Lung microvascular endothelial cell (primary cell): ENCODE data around the gene SLAMF1. TPM values are rescaled to one million over a fixed set of nuclear protein-coding genes. Genes with fewer than 3 reads are reported as not detected.
A peak's percentile ranks its signal among the peaks of the same experiment; 100 is the strongest.

Experiments used
- DNase-seq, 2 donors: peaks; one replicate each; pipeline versions ENCODE4 v3.0.0 to v3.0.0-alpha.2; 2010; ENCODE audit warnings: low read depth in 2 of 2
- total RNA-seq: library from RNA; depleted of rRNA; stranded (reverse); fragments of >200 nt; gene quantifications from 2 replicates; pipeline ENCODE4 v1.2.1, GENCODE V29; 2014

SLAMF1 gene
- total RNA-seq, 1 donor from 2014 or later = not detected

DNA sequence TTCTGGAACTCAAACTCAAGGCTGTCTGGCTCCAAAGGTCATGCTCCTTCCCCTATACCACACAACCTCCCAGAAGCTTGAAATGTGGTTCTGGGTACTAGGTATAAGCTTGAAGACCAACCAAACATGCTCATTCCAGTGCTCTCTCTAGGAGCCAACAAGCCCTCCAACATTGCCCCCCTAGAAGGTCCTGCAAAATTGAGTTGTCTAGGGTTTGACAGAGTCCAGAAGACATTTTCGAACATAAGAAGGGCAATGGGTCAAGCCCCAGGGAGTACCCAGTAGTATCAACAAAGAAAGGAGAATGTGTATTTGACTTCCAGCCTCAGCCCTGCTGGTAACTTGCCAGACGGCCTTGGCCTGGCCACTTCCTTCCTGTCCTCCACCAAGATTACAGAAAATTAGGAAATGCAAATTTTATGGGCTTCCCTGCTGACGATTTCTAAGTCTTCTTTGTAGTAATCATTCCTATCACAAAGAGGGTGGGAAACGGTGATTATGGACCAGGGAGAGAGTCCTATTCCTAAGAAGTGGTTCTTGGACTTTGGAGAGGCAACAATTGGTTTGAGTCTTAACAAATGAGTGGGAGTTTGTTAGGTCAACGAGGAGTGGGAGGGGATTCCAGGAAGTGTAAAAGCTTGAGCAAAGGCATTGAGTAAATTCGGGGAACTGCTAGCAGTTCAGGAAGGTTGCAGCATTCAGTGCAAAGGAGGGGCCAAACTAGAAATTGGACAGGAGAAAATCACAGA lies 18.7 kb upstream of the SLAMF1 start:
- no peak for DNase-seq

DNA sequence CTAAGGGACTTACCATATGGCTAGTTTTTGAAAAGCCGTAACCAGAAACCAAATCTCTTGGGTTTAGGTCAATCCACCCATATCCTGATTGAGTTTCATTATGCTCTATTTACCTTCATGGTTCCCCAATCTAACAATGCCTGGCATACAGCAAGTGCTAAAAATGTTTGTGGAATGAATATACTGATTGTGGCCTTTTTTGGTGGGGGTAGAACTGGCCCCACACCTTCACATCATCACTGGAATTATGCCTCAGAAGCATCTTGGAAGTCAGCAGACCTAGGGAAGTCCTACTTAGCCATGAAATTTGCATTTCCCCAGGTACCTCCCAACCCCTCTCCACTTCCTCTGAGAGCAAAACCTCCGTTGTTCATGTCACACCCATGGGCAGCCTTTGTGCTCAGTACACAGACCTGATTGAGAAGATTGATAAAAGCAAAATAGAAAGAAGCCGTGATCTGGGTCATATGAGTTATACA lies 17.8 kb upstream of the SLAMF1 start:
- DNase-seq = no peak

DNA sequence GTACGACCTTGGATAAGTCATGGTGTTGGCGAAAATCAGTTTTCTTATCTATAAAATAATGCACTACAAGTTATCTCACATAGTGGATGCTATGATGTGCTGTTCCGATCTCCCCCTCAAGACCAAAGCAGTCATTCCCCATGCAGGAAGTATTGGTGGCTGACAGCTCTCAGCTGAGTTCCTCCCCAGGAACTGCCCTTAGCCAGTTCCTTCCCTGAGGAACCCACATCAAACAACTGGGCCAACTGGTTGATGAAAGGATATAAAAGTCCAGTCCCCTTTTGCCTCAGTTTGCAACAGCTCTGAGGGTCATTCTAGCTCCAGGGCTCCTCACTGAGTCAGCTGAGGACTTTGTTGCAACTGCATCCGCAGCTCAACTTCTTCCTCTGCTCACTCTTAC lies 16.1 kb upstream of the SLAMF1 start:
- no peak for DNase-seq

DNA sequence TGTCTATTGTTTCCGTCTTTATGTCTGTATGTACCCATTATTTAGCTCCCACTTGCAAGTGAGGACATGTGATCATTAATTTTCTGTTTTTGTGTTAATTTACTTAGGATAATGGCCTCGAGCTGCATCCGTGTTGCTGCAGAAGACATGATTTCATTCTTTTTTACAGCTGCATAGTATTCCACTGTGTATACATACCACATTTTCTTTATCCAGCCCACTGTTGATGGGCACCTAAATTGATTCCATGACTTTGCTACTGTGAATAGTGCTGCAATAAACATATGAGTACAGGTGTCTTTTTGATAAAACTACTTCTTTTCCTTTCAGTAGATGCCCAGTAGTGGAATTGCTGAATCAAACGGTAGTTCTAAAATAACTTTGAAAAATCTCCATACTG lies 12.7 kb upstream of the SLAMF1 start:
- no peak for DNase-seq

DNA sequence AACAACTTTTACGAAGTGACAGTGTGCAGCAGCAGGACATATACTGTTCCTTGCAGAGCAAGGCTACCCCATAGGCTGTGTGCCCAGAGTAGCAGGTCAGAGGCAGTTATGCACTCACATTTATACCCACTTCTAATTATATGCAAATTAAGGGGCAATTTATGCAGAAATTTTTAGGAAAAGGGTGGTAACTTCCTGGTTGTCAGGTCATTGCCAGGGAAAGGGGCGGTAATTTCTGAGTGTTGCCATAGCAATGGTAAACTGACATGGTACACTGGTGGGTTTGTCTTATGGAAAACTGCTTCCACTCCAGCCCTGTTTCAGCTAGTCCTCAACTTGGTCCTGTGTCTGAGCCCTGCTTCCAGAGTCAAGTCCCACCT lies 12.0 kb upstream of the SLAMF1 start:
- no peak for DNase-seq

DNA sequence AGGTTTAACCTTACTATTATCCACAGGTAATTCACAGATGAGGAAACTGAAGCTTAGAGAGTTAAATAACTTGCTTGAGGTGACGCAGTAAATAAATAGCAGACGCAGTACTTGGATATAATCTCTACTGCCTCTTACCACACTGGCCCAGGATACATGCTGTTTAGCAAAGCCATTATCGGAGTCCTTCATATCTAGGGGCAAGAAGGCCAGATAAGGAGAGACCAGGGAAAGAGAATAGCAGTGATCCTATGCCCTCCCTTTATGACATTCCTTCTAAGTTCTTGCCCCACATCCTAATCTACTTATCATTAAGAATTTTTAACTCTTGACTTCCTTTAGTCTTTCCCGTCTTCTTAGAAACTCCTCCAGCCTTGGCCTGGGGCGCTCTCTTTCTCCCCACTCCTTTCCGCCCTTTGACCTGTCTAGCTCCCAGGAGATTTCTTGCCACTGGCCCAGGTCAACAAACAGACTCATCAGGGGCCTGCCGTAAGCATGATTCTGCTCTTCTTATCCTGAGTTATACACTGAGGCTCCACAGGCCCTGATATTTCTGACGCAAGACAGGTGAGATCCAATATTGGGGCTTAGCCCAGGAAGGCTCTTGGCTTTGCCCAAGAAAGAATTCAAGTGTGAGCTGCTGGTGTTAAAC lies 11.4 kb upstream of the SLAMF1 start:
- DNase-seq = no peak

DNA sequence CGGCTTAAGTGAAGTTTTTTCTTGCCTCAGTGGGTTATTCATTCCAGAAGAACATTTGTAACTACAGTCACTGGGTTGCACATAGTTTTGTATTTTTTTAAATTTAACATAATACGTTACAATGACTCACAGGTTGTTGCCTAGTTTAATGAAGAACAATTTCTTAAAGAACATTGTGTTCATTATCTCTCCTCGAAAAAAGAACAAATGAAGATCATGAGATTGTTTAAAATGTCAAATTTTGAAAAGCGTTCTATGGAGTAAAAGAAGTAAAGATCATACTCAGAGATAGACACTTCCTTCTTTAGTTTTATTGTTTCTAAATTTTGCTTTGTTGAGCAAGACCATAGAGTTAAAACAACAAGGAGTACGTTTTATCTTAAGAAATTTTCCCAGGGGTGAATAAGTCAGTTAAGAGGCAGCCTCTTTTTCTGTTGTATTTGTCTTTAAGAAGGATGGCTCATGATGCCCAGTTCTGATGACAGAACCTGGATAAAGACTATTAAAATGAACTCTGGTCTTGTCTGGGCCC lies 10.5 kb upstream of the SLAMF1 start:
- DNase-seq = no peak

DNA sequence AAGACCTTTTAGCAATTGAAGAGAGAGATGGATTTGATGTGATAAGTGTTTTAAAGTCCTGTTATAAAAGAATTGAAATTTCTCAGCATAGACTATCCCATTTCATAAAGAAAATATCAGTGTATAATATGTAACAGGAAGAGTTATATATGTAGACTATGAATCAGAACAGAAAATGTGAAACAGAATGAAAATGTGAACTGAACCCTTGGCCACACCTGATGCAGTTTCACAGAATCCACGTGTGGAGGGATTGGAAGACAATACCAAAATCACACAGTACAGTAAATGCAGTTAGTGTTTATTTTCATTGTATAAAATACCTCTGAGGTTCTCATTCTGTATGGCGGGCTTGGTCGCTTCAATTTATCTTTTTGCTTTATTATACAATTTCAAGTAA lies 9.9 kb upstream of the SLAMF1 start:
- no peak for DNase-seq

DNA sequence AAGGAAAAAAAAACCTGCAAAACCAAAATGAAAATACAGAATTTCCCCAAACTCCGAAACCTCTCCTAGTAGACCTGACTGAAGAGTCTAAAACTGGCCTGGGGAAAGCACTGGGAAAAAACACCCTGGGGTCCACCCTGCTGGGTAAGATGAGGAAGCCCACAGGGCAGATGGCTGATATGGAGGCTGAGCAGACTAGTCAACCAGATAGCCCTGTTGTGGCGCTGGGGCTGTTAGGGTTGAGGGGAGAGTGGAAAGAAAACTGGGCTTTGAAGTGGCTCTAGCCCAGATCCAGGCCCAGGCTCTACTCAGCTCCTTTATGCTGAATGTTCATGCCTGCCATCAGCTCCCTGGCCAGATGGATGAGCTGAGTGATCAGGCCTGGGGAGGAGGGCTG lies 6.8 kb upstream of the SLAMF1 start:
- no peak for DNase-seq

DNA sequence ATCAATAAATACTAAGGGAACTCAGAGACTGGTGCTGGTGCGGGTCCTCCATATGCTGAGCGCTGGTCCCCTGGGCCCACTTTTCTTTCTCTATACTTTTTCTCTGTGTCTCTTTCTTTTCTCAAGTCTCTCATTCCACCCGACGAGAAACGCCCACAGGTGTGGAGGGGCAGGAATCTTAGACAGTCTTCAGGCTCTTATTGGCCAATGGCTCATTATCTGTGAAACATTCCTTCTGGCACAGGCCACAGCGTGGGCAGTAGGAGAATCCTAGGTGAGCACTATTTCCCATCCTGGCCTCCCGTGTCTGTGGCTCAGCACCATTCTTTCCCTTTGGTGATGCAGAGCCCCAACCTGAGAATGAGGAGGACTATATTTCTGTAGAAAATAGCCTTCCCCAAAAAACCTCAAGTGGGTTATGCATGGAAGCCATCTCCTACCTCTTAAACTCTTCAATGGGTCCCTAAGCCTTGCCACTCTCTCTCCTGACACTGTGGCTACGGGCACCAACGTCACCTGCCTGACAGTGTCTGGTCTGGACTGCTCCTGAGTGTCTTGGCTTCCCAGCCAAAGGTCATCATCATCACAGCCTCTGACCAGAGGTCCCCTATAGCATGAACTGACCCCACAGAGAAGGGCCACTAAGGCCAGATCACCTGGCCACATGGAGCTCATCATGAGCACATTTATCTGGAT lies 6.2 kb upstream of the SLAMF1 start:
- DNase-seq = no peak

DNA sequence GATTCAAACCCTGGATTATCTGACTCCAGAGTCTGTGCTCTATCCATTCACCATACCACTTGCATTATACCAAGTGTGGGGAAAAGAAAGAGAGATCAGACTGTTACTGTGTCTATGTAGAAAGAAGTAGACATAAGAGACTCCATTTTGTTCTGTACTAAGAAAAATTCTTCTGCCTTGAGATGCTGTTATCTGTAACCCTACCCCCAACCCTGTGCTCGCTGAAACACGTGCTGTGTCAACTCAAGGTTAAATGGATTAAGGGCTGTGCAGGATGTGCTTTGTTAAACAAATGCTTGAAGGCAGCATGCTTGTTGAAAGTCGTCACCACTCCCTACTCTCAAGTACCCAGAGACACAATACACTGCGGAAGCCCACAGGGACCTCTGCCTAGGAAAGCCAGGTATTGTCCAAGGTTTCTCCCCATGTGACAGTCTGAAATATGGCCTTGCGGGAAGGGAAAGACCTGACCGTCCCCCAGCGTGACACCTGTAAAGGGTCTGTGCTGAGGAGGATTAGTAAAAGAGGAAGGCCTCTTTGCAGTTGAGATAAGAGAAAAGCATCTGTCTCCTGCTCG lies 5.3 kb upstream of the SLAMF1 start:
- peak in 1 of 2 donors; percentile 37 for DNase-seq

DNA sequence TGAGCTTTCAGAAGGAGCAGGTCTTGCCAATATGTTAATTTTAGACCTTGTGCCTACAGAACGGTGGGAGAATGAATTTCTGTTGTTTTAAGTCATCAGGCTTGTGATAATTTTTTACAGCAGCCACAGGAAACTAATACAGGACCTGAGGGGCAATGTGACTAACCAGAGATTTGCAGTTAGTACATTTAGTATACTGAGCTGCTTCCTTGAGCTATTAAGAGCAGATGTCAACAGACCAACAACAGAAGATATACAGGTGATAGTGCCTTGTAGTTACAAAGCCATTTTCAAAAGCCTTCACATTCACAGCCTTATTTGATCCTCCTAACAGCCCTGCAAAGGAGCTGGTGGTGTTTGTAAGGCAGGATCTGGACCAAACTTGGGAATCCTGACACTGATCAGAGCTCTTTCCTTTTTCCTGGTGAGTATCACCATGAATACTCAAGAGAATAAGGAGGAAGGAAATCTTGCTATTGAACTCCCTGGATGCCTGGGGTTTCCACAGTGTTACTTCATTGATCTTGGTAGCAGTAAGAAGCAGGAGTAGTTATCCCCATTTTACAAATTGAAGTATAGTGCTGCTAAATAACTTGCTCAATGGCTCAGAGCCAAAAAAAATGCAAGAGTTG lies 4.7 kb upstream of the SLAMF1 start:
- DNase-seq = no peak

DNA sequence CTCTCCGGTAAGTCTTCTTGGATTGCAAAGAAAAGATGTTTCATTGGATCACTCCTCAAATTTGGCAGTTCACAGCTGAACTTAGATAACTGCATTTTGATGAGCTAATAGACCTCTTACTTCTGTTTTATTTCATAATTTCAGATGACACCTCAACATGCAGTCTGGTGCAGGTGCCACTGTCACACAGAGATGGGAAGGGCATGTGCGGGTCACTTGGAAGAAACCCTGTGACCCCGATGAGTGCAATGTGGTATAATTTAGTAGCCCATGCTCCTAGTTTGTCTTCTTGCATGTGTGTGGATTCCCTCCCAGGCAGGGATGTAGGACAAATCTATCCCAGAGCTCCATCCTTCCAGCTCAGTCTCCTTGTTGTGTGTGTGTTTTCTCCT lies 481 bp upstream of the SLAMF1 start:
- DNase-seq = no peak

DNA sequence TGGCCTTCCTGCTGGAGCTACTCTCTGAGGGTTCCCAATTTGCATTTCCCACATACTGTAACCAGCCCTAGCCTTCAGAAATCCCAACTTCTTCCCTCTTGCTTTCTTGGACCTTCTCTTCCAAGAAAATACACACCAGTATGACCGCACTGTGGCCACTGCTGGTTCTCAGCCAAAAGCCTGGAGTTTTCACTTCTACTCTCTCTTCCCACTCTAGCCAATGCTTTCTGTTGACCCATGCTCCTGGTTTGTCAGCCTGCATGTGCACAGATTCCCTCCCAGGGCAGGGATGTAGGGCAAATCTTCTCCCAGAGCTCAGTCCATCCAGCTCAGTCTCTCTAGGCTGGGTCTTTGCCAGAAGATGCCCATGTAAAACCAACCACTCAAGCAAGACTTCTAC lies 664 bp downstream of the SLAMF1 start:
- DNase-seq = no peak

DNA sequence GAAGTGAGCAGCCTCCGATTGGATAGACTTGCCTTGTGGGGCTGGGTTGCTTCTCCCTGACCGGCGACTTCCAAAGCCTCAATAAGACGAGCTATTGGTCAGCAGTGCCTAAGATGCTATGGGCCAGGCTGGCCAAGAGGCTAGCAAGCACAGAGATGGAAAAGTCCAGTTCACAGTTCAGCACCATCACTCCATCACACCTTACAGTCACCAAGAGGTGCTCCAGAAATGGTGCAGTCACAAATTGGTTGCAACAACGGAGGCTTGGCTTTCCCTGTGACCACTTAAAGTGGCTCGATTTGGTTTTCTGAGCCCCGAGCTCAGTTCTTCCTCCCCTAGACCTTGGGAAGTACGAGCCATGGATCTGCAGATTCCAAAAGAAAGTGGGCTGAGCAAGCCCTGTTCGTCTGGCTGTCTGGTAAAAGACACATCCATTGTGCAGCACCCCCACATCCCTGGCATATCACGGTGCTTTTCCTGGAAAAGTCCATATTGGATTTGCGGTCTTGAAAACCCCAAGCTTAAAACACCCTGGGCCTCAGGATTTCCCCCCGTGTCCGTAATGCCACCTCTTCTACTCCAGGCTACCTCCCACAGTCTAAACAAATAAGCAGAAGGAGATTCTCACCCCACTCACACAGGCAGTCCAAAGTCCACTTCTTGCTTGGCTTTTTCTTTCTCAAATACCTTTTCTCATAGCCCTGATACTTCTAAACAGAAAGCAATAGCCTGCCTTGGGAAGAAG lies 1.3 kb downstream of the SLAMF1 start:
- no peak for DNase-seq

DNA sequence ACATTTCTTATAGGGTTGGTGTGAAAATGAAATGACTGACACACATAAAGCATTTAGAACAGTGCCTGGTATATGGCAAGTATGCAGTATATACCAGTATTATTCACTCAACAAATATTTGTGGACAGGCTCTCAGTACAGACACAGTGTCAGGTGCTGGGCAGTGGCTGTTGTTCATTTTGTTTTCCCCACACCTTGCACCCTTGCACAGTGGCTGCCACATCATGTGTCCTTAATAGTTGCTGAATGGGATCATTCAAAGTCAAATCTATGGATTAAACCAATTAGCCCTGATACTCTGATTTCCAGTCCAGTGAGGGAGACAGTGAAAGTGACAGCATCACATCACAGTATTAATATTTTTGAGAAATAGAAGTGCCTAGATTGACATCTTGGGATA lies 2.4 kb downstream of the SLAMF1 start:
- no peak for DNase-seq

DNA sequence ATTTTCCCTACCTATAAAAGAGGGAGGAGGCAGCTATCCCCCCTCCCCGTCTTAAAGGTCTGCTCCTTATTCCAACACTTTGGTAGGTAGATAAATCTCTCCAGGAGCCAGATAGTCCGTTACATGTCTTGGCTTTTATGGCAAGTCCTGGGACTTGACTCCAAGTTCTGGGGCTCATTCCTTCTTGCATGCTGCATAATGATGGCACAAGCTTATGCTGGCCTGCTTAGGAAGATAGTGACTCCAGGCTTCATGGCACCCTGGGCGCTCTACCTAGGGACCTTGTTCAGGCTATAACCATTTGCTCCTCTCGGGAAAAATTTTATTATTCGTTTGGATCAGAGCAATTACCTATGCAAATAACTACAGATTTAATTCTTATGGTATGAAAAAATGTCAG lies 3.7 kb downstream of the SLAMF1 start:
- DNase-seq = no peak

DNA sequence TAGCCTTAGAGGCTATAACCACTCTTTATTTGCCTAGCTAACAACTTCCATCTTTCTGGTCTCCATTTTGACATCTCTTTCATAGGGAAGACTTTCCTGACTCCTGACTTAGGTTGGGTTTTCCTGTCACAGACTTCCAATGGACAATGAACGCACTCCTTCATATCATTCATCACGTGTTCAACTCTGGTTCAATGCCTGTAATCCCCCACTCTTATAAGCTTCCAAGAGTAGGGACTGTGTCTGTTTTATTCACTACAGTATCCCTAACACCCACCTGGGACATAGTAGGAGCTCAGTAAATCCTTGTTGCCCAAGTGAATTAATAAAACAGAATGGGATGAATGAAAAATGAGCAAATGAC lies 4.6 kb downstream of the SLAMF1 start:
- no peak for DNase-seq

DNA sequence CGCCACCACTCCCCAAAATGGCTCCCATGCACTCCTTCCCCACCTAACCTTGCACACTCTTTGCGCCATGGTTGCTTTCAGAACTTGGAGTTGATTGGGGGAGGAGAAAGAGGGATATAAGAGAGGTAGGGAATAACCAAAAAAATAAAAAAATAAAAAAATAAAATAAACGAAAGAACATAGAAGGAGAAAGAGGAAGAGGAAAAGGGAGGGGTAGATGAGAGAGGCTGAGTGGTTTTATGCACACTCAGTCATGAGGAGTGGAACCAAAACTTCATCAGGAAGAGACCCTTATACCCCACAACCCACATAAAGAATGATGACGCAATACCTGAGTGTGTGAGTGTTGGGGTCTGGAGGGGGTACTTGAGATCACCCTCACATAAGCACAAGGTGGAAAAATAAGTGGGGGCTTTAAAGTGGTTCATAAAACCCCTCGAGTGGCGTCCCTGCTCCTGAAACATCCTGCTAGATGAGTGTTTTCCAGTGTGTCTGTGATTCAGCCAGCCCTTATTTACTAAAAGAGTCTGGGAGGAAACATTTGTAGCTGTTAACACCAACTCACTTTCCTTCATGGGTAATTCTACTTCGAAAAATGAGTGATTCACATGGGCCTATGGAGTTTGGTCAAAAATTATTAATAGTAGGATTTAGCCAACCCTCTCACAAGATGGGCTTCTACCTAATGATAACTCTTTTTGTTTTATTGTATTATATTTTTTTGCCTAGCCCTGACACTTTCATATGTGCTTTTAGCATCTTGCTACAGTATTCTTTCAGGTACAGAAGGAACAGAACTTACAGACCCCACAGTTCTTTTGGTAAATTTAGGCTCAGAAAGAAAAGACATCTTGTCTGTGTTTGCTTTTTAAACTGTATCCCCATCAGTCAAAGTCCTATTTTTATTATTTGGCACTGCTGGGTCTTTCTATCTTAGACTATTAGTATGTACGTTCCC lies 5.2 kb downstream of the SLAMF1 start:
- no peak for DNase-seq
